Hepatocyte (in vitro differentiated cells): ENCODE measurements around the gene CAPN13. TPM values are rescaled to one million over a fixed set of nuclear protein-coding genes. Genes with fewer than 3 reads are reported as not detected.

ENCODE experiments used
- DNase-seq: peaks from one replicate; pipeline ENCODE4 v3.0.0-alpha.2; 2016; ENCODE audit warnings: low spot score
- H2AFZ ChIP-seq: fragments of 200-600 bp; sonication (generic); 2 replicates; pipeline ENCODE4 v1.6.0; 2016; ENCODE audit warnings: antibody characterized with exemption, mild to moderate bottlenecking
- H3K27ac ChIP-seq: fragments of 200-600 bp; sonication (generic); 2 replicates; pipeline ENCODE4 v1.5.1; 2016; ENCODE audit warnings: mild to moderate bottlenecking
- H3K27me3 ChIP-seq: fragments of 200-600 bp; sonication (generic); 2 replicates; pipeline ENCODE4 v1.6.1; 2016
- H3K36me3 ChIP-seq: fragments of 200-600 bp; sonication (generic); replicated peaks from 2 replicates; pipeline ENCODE4 v1.5.1; 2016; ENCODE audit warnings: low read depth; ENCODE audit not compliant: insufficient read depth
- H3K4me1 ChIP-seq: fragments of 200-600 bp; sonication (generic); 2 replicates; pipeline ENCODE4 v1.5.1; 2016; ENCODE audit warnings: mild to moderate bottlenecking, moderate library complexity; ENCODE audit not compliant: insufficient read depth
- H3K4me2 ChIP-seq: fragments of 200-600 bp; sonication (generic); 2 replicates; pipeline ENCODE4 v1.6.0; 2016
- H3K4me3 ChIP-seq: fragments of 200-600 bp; sonication (generic); 2 replicates; pipeline ENCODE4 v1.5.1; 2016; ENCODE audit warnings: mild to moderate bottlenecking
- H3K79me2 ChIP-seq: fragments of 200-600 bp; sonication (generic); 2 replicates; pipeline ENCODE4 v1.6.0; 2017; ENCODE audit warnings: mild to moderate bottlenecking
- H3K9me2 ChIP-seq: fragments of 200-600 bp; sonication (generic); replicated peaks from 2 replicates; pipeline ENCODE4 v1.6.0; 2017; ENCODE audit warnings: mild to moderate bottlenecking; ENCODE audit not compliant: insufficient read depth
- H3K9me3 ChIP-seq: fragments of 200-600 bp; sonication (generic); 2 replicates; pipeline ENCODE4 v1.5.1; 2016; ENCODE audit warnings: low read depth, mild to moderate bottlenecking
- H4K20me1 ChIP-seq: fragments of 200-600 bp; sonication (generic); 2 replicates; pipeline ENCODE4 v1.6.0; 2016; ENCODE audit warnings: mild to moderate bottlenecking; ENCODE audit not compliant: insufficient read depth, poor library complexity, severe bottlenecking
- CTCF ChIP-seq: fragments of 200-600 bp; sonication (generic); IDR thresholded peaks from 2 replicates; pipeline ENCODE4 v1.5.1; 2016; ENCODE audit warnings: antibody characterized with exemption, mild to moderate bottlenecking; ENCODE audit not compliant: poor library complexity
- EZH2 ChIP-seq: fragments of 200-600 bp; sonication (generic); IDR thresholded peaks from 2 replicates; pipeline ENCODE4 v1.6.1; 2016; ENCODE audit warnings: antibody characterized with exemption, mild to moderate bottlenecking, borderline replicate concordance
- EZH2phosphoT487 ChIP-seq: fragments of 200-600 bp; sonication (generic); IDR thresholded peaks from one replicate; pipeline ENCODE4 v1.6.1; 2018; ENCODE audit warnings: antibody characterized with exemption, mild to moderate bottlenecking, low read depth, moderate library complexity; ENCODE audit not compliant: unreplicated experiment, severe bottlenecking
- WGBS: methylation state at CpG from one replicate; pipeline ENCODE4 v1.1.6; 2016; ENCODE audit warnings: low lambda C conversion rate; ENCODE audit errors: missing lambda C conversion rate; 5-methylcytosine and 5-hydroxymethylcytosine counted together
- polyA plus RNA-seq: library from polyadenylated mRNA; unstranded; fragments of >200 nt; fragmentation: Nextera tagmentation; extraction: Ambion mirVana; gene quantifications from 2 replicates; pipeline ENCODE4 v1.2.1, GENCODE V29; 2016
- total RNA-seq: library from RNA; depleted of rRNA; stranded (reverse); fragments of >200 nt; gene quantifications from 2 replicates; pipeline ENCODE4 v1.2.3, GENCODE V29; 2014

CAPN13 gene
- total and polyA plus RNA-seq, 2 experiments from 2014 or later, result 5.9 to 6.0 TPM

- no peak overlapping the region for H3K4me2 ChIP-seq
- no peak overlapping the region for H3K27ac ChIP-seq
- no peaks in the 10 kb centered on the region for H3K4me1 ChIP-seq
- no peak for DNase-seq
- WGBS, result 94% methylated on average over 6 of the region's 6 CpGs
- no peaks in the 10 kb centered on the region for H3K27me3 ChIP-seq
- no peak overlapping the region for H2AFZ ChIP-seq
- H4K20me1 ChIP-seq, result no peaks in the 10 kb centered on the region
- H3K79me2 ChIP-seq, result no peaks in the 10 kb centered on the region
- TF ChIP-seq EZH2, result no peak
- no peak for TF ChIP-seq CTCF
- no peak for TF ChIP-seq EZH2phosphoT487
- no peaks in the 10 kb centered on the region for H3K9me2 ChIP-seq
- no peaks in the 10 kb centered on the region for H3K36me3 ChIP-seq
- H3K9me3 ChIP-seq, result no peaks in the 10 kb centered on the region
- H3K4me3 ChIP-seq, result no peak overlapping the region
Observed at GRCh38 chr2:30710461-30710860, 96.8 kb downstream of the CAPN13 start.

GRCh38 chr2:30710016-30710415 is 97.2 kb downstream of the CAPN13 start:
- no peak overlapping the region for H3K27ac ChIP-seq
- DNase-seq, result no peak

GRCh38 chr2:30709516-30709915 is 97.7 kb downstream of the CAPN13 start:
- Histone ChIP-seq H2AFZ (no peak overlapping the region), H3K79me2 (no peaks in the 10 kb centered on the region), H3K4me1 (no peaks in the 10 kb centered on the region), H3K27me3 (no peaks in the 10 kb centered on the region), H3K9me2 (no peaks in the 10 kb centered on the region), H4K20me1 (no peaks in the 10 kb centered on the region), H3K4me2 (no peak overlapping the region), H3K4me3 (no peak overlapping the region), H3K36me3 (no peaks in the 10 kb centered on the region), H3K9me3 (no peaks in the 10 kb centered on the region), H3K27ac (no peak overlapping the region)
- no peak for TF ChIP-seq CTCF
- no peak for TF ChIP-seq EZH2
- no peak for TF ChIP-seq EZH2phosphoT487
- no peak for DNase-seq
- 92% methylated on average over 8 of the region's 8 CpGs for WGBS

More at GRCh38 chr2:30710016-30710415, 97.2 kb downstream of the CAPN13 start:
- no peaks in the 10 kb centered on the region for H3K79me2 ChIP-seq
- no peaks in the 10 kb centered on the region for H4K20me1 ChIP-seq
- no peaks in the 10 kb centered on the region for H3K4me1 ChIP-seq
- no peaks in the 10 kb centered on the region for H3K9me3 ChIP-seq
- 94% methylated on average over 4 of the region's 4 CpGs for WGBS
- H3K4me3 ChIP-seq, result no peak overlapping the region
- H2AFZ ChIP-seq, result no peak overlapping the region
- no peaks in the 10 kb centered on the region for H3K36me3 ChIP-seq
- TF ChIP-seq CTCF (no peak), EZH2phosphoT487 (no peak), EZH2 (no peak)
- no peaks in the 10 kb centered on the region for H3K9me2 ChIP-seq
- H3K4me2 ChIP-seq, result no peak overlapping the region
- H3K27me3 ChIP-seq, result no peaks in the 10 kb centered on the region
